Measurements from ENCODE around the gene NOTO.

DNA sequence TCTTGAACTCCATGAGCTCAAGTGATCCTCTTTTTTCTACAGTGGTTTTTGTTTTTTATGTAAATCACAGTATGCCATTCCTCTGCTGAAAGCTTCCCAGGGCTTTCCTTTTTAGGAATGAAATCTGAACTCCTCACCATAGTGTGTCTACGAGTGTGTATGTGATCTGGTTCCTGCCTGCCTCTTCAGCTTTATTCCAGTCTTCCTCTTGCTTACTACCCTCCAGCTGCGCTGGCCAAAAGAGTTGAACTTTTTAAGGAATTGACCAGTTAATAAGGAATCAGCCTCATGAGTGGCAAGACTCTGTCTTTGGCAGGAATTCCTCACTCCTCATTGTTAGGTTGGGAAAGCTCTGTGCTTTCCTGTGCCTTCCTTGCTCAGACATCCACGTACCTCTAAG, 35.8 kb downstream of the NOTO start:
- no peak for TF ChIP-seq CTBP1 (IDR thresholded peaks at IDR 0.05; ENCODE audit: borderline replicate concordance)
- no peak for TF ChIP-seq ELF4 (IDR thresholded peaks at IDR 0.05)
- no peak for TF ChIP-seq L3MBTL2 (conservative IDR thresholded peaks at IDR 0.05)
- TF ChIP-seq FOXK2 (IDR thresholded peaks at IDR 0.05) = no peak
- no peak for TF ChIP-seq HDGF (IDR thresholded peaks at IDR 0.05; ENCODE audit: borderline replicate concordance)
- TF ChIP-seq ZNF384 (IDR thresholded peaks at IDR 0.05) = no peak
- no peak for TF ChIP-seq FOXM1 (IDR thresholded peaks at IDR 0.05; ENCODE audit: borderline replicate concordance)

All from HEK293T (cell line).